Natural killer cell (primary cell): ENCODE data around the gene MYO18B. TPM values are rescaled to one million over a fixed set of nuclear protein-coding genes. Genes with fewer than 3 reads are reported as not detected.

ENCODE experiments used
- ATAC-seq, 3 donors: fragments of 150-1000 bp in 2 of 3; fragments of 200-7000 bp in 1 of 3; cut with Tn5 transposase; 1 replicate in 1 of 3; 2 replicates in 2 of 3; pipeline ENCODE4 v1.10.0; 2021; ENCODE audit warnings: mild to moderate bottlenecking in 2 of 3, moderate library complexity in 2 of 3
- DNase-seq, 2 donors: peaks; one replicate each; pipeline versions ENCODE4 v3.0.0 to v3.0.0-alpha.2; 2013 to 2021; ENCODE audit warnings: mixed read lengths in 1 of 2
- H3K27ac ChIP-seq: one replicate; pipeline ENCODE4 v1.5.1; 2013; ENCODE audit warnings: mild to moderate bottlenecking, low read length
- H3K27me3 ChIP-seq: one replicate; pipeline ENCODE4 v1.6.1; 2013; ENCODE audit warnings: low read length; ENCODE audit not compliant: control insufficient read depth, insufficient read depth
- H3K36me3 ChIP-seq: one replicate; pipeline ENCODE4 v1.6.1; 2013; ENCODE audit warnings: low read length; ENCODE audit not compliant: control insufficient read depth, insufficient read depth
- H3K4me1 ChIP-seq: one replicate; pipeline ENCODE4 v1.6.1; 2013; ENCODE audit warnings: low read length; ENCODE audit not compliant: control insufficient read depth, insufficient read depth
- H3K4me3 ChIP-seq: one replicate; pipeline ENCODE4 v1.5.1; 2013; ENCODE audit warnings: low read length
- H3K9me3 ChIP-seq: one replicate; pipeline ENCODE4 v1.6.1; 2013; ENCODE audit warnings: low read length; ENCODE audit not compliant: control insufficient read depth, insufficient read depth
- H3K27ac Mint-ChIP-seq, 2 donors: one replicate each; pipeline ENCODE4 v1.8.0; 2022; ENCODE audit warnings: mild to moderate bottlenecking in 2 of 2, mixed read lengths in 2 of 2, moderate library complexity in 1 of 2
- H3K27me3 Mint-ChIP-seq, 2 donors: one replicate each; pipeline ENCODE4 v1.8.0; 2022; ENCODE audit warnings: low read depth in 2 of 2, mixed read lengths in 2 of 2
- H3K36me3 Mint-ChIP-seq: one replicate; pipeline ENCODE4 v1.8.0; 2022; ENCODE audit warnings: mixed read lengths
- H3K4me1 Mint-ChIP-seq, 2 donors: one replicate each; pipeline ENCODE4 v1.8.0; 2022; ENCODE audit warnings: mixed read lengths in 2 of 2
- H3K4me3 Mint-ChIP-seq: one replicate; pipeline ENCODE4 v1.8.0; 2022; ENCODE audit warnings: mild to moderate bottlenecking, moderate library complexity, mixed read lengths
- H3K9me3 Mint-ChIP-seq, 2 donors: one replicate each; pipeline ENCODE4 v1.8.0; 2022; ENCODE audit warnings: mixed read lengths in 2 of 2
- WGBS: methylation state at CpG from one replicate; pipeline ENCODE4 v1.1.7; 2013; ENCODE audit warnings: missing lambda C conversion rate; ENCODE audit not compliant: insufficient coverage; 5-methylcytosine and 5-hydroxymethylcytosine counted together
- intact Hi-C: fragments of 100-400 bp; cut with micrococcal nuclease; formaldehyde crosslinking; loops from one replicate; pipeline ENCODE4 v1.14.2; 2022
- total RNA-seq, 4 donors: library from RNA; stranded (reverse); fragments of 120-200 nt in 1 of 4; gene quantifications; one replicate each; pipeline versions ENCODE4 v1.2.3 to v1.2.4, GENCODE V29; 2013 to 2022
- TF ChIP-seq, protein P1 (sequence below): fragments of 200-600 bp; IDR thresholded peaks from one replicate; pipeline ENCODE4 v1.8.0; 2022; ENCODE audit warnings: antibody characterized with exemption

MYO18B gene
- total RNA-seq, 3 donors from 2014 or later (not counting 1 experiment from before 2014, with no cell fraction given) = 0.07 to 0.14 (median 0.10) TPM

DNA sequence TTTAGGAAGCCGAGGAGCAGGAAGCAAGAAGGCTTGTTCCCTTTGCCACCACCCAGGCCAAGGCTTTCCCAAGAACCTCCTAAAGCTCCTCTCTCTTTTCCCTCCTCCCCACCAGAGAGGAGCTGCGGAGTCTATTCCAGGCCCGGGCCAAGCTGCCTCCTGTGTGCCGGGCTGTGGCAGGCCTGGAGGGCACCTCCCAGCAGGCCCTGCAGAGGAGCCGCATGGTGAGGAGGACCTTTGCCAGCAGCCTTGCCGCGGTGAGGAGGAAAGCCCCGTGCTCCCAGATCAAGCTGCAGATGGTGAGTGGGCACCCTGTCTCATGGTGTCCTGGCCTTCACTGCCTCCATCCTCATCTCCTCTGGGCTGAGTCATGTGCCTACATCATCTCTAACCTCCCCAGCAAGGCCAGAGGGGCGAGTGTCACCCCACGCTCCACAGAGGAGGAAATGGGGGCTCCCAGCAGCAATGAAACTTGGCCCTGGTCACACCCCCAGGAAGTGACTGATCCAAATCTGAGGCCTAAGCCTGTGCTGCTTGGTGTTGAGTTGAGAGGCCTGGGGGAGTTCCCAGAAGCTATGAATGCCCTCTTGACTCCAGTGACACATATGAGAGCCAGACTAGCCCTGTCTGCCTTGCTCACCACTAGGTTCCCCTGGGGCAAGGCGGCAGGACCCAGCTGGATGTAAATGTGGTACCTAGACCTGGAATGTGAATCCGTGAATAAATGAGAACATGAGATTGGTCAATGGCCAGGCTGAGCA is 104.2 kb downstream of the MYO18B start:
- Mint-ChIP-seq H3K27me3 (peaks cover 0 to 4% of the 10 kb centered on the region in 2 donors), H3K4me1 (no peaks in the 10 kb centered on the region), H3K9me3 (no peaks in the 10 kb centered on the region), H3K4me3 (no peak overlapping the region), H3K36me3 (no peaks in the 10 kb centered on the region), H3K27ac (no peak overlapping the region)
- no peaks in the 10 kb centered on the region for H3K36me3 ChIP-seq
- WGBS = 74% methylated on average over 12 of the region's 12 CpGs
- TF ChIP-seq, protein P1, sequence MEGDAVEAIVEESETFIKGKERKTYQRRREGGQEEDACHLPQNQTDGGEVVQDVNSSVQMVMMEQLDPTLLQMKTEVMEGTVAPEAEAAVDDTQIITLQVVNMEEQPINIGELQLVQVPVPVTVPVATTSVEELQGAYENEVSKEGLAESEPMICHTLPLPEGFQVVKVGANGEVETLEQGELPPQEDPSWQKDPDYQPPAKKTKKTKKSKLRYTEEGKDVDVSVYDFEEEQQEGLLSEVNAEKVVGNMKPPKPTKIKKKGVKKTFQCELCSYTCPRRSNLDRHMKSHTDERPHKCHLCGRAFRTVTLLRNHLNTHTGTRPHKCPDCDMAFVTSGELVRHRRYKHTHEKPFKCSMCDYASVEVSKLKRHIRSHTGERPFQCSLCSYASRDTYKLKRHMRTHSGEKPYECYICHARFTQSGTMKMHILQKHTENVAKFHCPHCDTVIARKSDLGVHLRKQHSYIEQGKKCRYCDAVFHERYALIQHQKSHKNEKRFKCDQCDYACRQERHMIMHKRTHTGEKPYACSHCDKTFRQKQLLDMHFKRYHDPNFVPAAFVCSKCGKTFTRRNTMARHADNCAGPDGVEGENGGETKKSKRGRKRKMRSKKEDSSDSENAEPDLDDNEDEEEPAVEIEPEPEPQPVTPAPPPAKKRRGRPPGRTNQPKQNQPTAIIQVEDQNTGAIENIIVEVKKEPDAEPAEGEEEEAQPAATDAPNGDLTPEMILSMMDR = no peak
- no peaks in the 10 kb centered on the region for H3K9me3 ChIP-seq
- no peak overlapping the region for H3K27ac ChIP-seq
- H3K4me1 ChIP-seq = no peaks in the 10 kb centered on the region
- ATAC-seq (no peak), DNase-seq (no peak)
- intact Hi-C loops = no loop called here
- no peak overlapping the region for H3K4me3 ChIP-seq
- no peaks in the 10 kb centered on the region for H3K27me3 ChIP-seq

DNA sequence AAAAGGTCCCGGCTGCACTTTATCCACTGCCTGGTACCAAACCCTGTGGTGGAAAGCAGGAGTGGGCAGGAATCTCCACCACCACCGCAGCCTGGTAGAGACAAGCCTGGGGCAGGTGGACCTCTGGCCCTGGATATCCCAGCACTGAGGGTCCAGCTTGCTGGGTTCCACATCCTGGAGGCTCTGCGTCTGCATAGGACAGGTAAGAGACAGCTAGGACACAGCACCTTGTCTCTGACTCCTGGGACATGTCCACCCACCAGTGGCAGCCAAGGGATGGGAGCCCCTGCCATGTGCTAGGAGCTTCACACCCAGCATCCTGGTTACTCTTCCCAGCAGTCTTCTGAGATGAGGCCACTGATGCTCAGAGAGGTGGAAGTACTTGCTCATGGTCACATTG is 105.5 kb downstream of the MYO18B start:
- Mint-ChIP-seq H3K9me3 (no peaks in the 10 kb centered on the region), H3K36me3 (no peaks in the 10 kb centered on the region), H3K4me1 (no peaks in the 10 kb centered on the region), H3K27me3 (peaks cover 0 to 14% of the 10 kb centered on the region in 2 donors), H3K4me3 (no peak overlapping the region), H3K27ac (no peak overlapping the region)
- Histone ChIP-seq H3K36me3 (no peaks in the 10 kb centered on the region), H3K27ac (no peak overlapping the region), H3K9me3 (no peaks in the 10 kb centered on the region), H3K4me1 (no peaks in the 10 kb centered on the region), H3K4me3 (no peak overlapping the region), H3K27me3 (no peaks in the 10 kb centered on the region)
- 92% methylated on average over 3 of the region's 3 CpGs for WGBS
- intact Hi-C loops = no loop called here
- TF ChIP-seq, protein P1 = no peak
- no peak for DNase-seq
- no peak for ATAC-seq

DNA sequence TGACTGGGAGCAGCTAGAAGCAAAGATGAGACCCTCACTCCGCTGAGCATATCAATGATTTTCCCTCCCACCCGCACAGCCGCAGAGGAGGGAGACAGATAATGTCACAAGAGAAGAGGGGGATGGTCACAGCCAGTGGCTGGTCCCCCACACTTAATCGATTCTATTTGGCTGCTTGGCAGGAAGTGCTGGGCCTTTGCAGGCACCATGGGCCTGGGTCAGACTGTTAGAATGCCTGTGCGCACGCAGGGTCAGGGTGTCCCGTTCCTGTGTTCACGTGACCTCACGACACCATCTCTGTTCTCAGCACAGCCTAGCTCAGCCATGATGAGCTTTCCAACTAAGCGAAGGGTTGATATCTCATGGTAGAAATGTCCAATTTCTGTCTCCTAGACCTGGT is 107.0 kb downstream of the MYO18B start:
- H3K4me1 ChIP-seq = no peaks in the 10 kb centered on the region
- Mint-ChIP-seq H3K4me1 (no peaks in the 10 kb centered on the region), H3K4me3 (no peak overlapping the region), H3K27ac (no peak overlapping the region), H3K27me3 (peaks cover 0 to 17% of the 10 kb centered on the region in 2 donors), H3K36me3 (no peaks in the 10 kb centered on the region), H3K9me3 (no peaks in the 10 kb centered on the region)
- H3K9me3 ChIP-seq = no peaks in the 10 kb centered on the region
- TF ChIP-seq, protein P1 = no peak
- DNase-seq (no peak), ATAC-seq (no peak)
- no peaks in the 10 kb centered on the region for H3K36me3 ChIP-seq
- WGBS = 90% methylated on average over 10 of the region's 10 CpGs
- intact Hi-C loops = no loop called here
- no peaks in the 10 kb centered on the region for H3K27me3 ChIP-seq
- H3K27ac ChIP-seq = no peak overlapping the region
- H3K4me3 ChIP-seq = no peak overlapping the region

DNA sequence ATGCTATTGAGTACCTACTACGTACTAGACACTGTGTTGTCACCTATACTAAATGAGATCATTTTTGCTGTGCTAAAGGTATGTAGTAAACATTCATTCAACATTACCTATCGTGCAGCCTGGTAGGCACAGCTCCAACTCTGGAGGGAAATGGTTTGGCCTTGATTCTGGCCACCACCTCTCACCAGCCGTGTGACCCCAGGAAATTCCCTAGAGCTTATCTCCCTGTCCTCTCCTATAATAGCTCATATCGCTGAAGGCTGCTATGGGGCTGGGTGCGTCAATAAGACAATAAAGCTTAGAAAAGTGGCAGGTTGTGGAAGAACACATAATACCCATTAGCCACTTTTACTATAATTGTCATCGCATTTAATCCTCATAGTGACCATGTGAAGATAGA is 107.5 kb downstream of the MYO18B start:
- Mint-ChIP-seq H3K9me3 (no peaks in the 10 kb centered on the region), H3K27ac (no peak overlapping the region), H3K4me1 (no peaks in the 10 kb centered on the region), H3K27me3 (peaks cover 0 to 17% of the 10 kb centered on the region in 2 donors), H3K4me3 (no peak overlapping the region), H3K36me3 (no peaks in the 10 kb centered on the region)
- intact Hi-C loops = no loop called here
- Histone ChIP-seq H3K9me3 (no peaks in the 10 kb centered on the region), H3K27ac (no peak overlapping the region), H3K4me1 (no peaks in the 10 kb centered on the region), H3K27me3 (no peaks in the 10 kb centered on the region), H3K36me3 (no peaks in the 10 kb centered on the region), H3K4me3 (no peak overlapping the region)
- ATAC-seq (no peak), DNase-seq (no peak)
- WGBS = 79% methylated on average over 6 of the region's 6 CpGs
- TF ChIP-seq, protein P1 = no peak
